GM23338 (cell line): ENCODE results near the gene NMBR. TPM values are rescaled to one million over a fixed set of nuclear protein-coding genes. Genes with fewer than 3 reads are reported as not detected.

Experiments
- ATAC-seq: fragments of 200-7000 bp; cut with Tn5 transposase; 3 replicates; pipeline ENCODE4 v1.9.1; 2020
- DNase-seq: peaks from one replicate; pipeline ENCODE4 v3.0.0-alpha.2; 2015; ENCODE audit warnings: low spot score
- H2AFZ ChIP-seq: fragments of 200-600 bp; sonication (generic); 2 replicates; pipeline ENCODE4 v1.8.0; 2016; ENCODE audit warnings: antibody characterized with exemption, mild to moderate bottlenecking, moderate library complexity
- H3F3A ChIP-seq: fragments of 200-600 bp; sonication (generic); replicated peaks from 2 replicates; pipeline ENCODE4 v1.8.0; 2017; ENCODE audit warnings: antibody characterized with exemption, mixed run types, low read depth
- H3K27ac ChIP-seq: fragments of 200-600 bp; sonication (generic); 2 replicates; pipeline ENCODE4 v1.6.1; 2016; ENCODE audit warnings: low read depth
- H3K27me3 ChIP-seq: fragments of 200-600 bp; sonication (generic); 2 replicates; pipeline ENCODE4 v1.8.0; 2016; ENCODE audit warnings: mild to moderate bottlenecking, mixed run types, moderate library complexity; ENCODE audit not compliant: insufficient read depth
- H3K36me3 ChIP-seq: fragments of 200-600 bp; sonication (generic); 2 replicates; pipeline ENCODE4 v1.8.0; 2016; ENCODE audit warnings: mild to moderate bottlenecking; ENCODE audit not compliant: insufficient read depth
- H3K4me1 ChIP-seq: fragments of 200-600 bp; sonication (generic); 2 replicates; pipeline ENCODE4 v1.8.0; 2016; ENCODE audit warnings: mild to moderate bottlenecking, moderate library complexity; ENCODE audit not compliant: insufficient read depth
- H3K4me2 ChIP-seq: fragments of 200-600 bp; sonication (generic); 2 replicates; pipeline ENCODE4 v1.7.1; 2017; ENCODE audit warnings: mixed run types
- H3K4me3 ChIP-seq: fragments of 200-600 bp; sonication (generic); 2 replicates; pipeline ENCODE4 v1.6.1; 2016; ENCODE audit warnings: mixed run types
- H3K79me2 ChIP-seq: fragments of 200-600 bp; sonication (generic); replicated peaks from 2 replicates; pipeline ENCODE4 v1.8.0; 2017; ENCODE audit warnings: mild to moderate bottlenecking; ENCODE audit not compliant: insufficient read depth
- H3K9me2 ChIP-seq: fragments of 200-600 bp; sonication (generic); 2 replicates; pipeline ENCODE4 v1.8.0; 2017; ENCODE audit not compliant: insufficient read depth
- H4K20me1 ChIP-seq: fragments of 200-600 bp; sonication (generic); replicated peaks from 2 replicates; pipeline ENCODE4 v1.8.0; 2017; ENCODE audit warnings: mild to moderate bottlenecking; ENCODE audit not compliant: insufficient read depth
- H3K27ac Mint-ChIP-seq: 2 replicates; pipeline ENCODE4 v1.8.0; 2020; ENCODE audit warnings: inconsistent platforms, mild to moderate bottlenecking, moderate library complexity, mixed read lengths
- H3K27me3 Mint-ChIP-seq: 3 replicates; pipeline ENCODE4 v1.8.0; 2022; ENCODE audit warnings: low read depth, mild to moderate bottlenecking, moderate library complexity, mixed read lengths, inconsistent platforms; ENCODE audit not compliant: insufficient read depth, poor library complexity
- H3K36me3 Mint-ChIP-seq: 3 replicates; pipeline ENCODE4 v1.8.0; 2021; ENCODE audit warnings: low read depth, mild to moderate bottlenecking, inconsistent platforms, moderate library complexity, mixed read lengths
- H3K4me1 Mint-ChIP-seq: 3 replicates; pipeline ENCODE4 v1.8.0; 2020; ENCODE audit warnings: mild to moderate bottlenecking, inconsistent platforms, mixed read lengths
- H3K4me3 Mint-ChIP-seq: 3 replicates; pipeline ENCODE4 v1.8.0; 2021; ENCODE audit warnings: moderate library complexity, mild to moderate bottlenecking, inconsistent platforms, mixed read lengths
- H3K9me3 Mint-ChIP-seq: 3 replicates; pipeline ENCODE4 v1.8.0; 2020; ENCODE audit warnings: moderate library complexity, mild to moderate bottlenecking, inconsistent platforms, mixed read lengths
- ETS1 ChIP-seq: IDR thresholded peaks from 2 replicates; pipeline ENCODE4 v1.6.1; 2016; ENCODE audit warnings: antibody characterized with exemption
- EZH2 ChIP-seq: fragments of 200-600 bp; sonication (generic); IDR thresholded peaks from one replicate; pipeline ENCODE4 v1.8.0; 2017; ENCODE audit warnings: antibody characterized with exemption, mild to moderate bottlenecking, low read depth; ENCODE audit not compliant: unreplicated experiment
- EZH2phosphoT487 ChIP-seq: fragments of 200-600 bp; sonication (generic); IDR thresholded peaks from one replicate; pipeline ENCODE4 v1.8.1; 2018; ENCODE audit warnings: antibody characterized with exemption; ENCODE audit not compliant: unreplicated experiment
- NANOG ChIP-seq: IDR thresholded peaks from 2 replicates; pipeline ENCODE4 v1.6.1; 2016; ENCODE audit warnings: antibody characterized with exemption, borderline replicate concordance
- POLR2AphosphoS5 ChIP-seq: IDR thresholded peaks from 2 replicates; pipeline ENCODE4 v1.6.1; 2016; ENCODE audit warnings: antibody characterized with exemption, low read depth
- ZNF114 ChIP-seq: fragments of 250-450 bp; sonication (Bioruptor Pico); IDR thresholded peaks from 2 replicates; pipeline ENCODE4 v1.5.0; 2020; ENCODE audit warnings: mild to moderate bottlenecking, moderate library complexity
- ZNF331 ChIP-seq: fragments of 250-450 bp; sonication (Bioruptor Pico); IDR thresholded peaks from 2 replicates; pipeline ENCODE4 v1.5.0; 2020; ENCODE audit warnings: low read depth, mild to moderate bottlenecking, moderate library complexity
- polyA plus RNA-seq: library from polyadenylated mRNA; unstranded; fragments of >200 nt; fragmentation: Nextera tagmentation; extraction: Ambion mirVana; gene quantifications from 2 replicates; pipeline ENCODE4 v1.2.1, GENCODE V29; 2016
- total RNA-seq: library from RNA; depleted of rRNA; stranded (reverse); fragments of >200 nt; shearing (Covaris generic); gene quantifications from 2 replicates; pipeline ENCODE4 v1.2.3, GENCODE V29; 2014
- TF ChIP-seq, protein P1 (sequence below), 2 experiments: fragments of 200-600 bp in 1 of 2; sonication (generic) in 1 of 2; conservative IDR thresholded peaks; 2 replicates each; pipeline versions ENCODE4 v1.5.1 to v1.6.1; 2016 to 2017; ENCODE audit warnings: antibody characterized with exemption in 2 of 2, low read depth in 2 of 2, mild to moderate bottlenecking in 2 of 2, moderate library complexity in 1 of 2
- TF ChIP-seq, protein P2 (sequence below): fragments of 250-450 bp; sonication (Bioruptor Pico); IDR thresholded peaks from 2 replicates; pipeline ENCODE4 v1.5.0; 2020; ENCODE audit warnings: mild to moderate bottlenecking, moderate library complexity
- TF ChIP-seq, protein P3 (sequence below): IDR thresholded peaks from one replicate; pipeline ENCODE4 v1.6.1; 2018; ENCODE audit warnings: antibody characterized with exemption; ENCODE audit not compliant: unreplicated experiment

The NMBR gene
- total and polyA plus RNA-seq, 2 experiments from 2014 or later = not detected

DNA sequence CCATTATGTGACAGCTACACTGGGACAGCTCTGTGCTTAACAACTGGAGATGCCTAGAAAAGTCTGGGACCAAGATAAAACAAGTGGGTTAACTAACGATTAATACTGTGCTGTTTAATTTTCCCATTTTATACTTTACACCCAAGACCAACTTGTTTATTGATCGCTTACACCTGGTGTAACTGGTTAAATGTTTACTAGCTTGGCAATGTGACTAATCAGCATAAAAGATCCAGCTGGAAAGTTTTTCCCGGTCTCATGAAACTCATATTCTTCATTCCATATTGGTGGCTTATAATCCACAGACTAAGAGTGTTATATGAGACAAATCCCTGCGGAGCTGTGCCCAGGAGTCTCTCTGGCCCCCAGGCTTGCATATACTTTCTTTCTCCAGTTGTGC lies 115.9 kb downstream of the NMBR start (continued):
- TF ChIP-seq, protein P1, sequence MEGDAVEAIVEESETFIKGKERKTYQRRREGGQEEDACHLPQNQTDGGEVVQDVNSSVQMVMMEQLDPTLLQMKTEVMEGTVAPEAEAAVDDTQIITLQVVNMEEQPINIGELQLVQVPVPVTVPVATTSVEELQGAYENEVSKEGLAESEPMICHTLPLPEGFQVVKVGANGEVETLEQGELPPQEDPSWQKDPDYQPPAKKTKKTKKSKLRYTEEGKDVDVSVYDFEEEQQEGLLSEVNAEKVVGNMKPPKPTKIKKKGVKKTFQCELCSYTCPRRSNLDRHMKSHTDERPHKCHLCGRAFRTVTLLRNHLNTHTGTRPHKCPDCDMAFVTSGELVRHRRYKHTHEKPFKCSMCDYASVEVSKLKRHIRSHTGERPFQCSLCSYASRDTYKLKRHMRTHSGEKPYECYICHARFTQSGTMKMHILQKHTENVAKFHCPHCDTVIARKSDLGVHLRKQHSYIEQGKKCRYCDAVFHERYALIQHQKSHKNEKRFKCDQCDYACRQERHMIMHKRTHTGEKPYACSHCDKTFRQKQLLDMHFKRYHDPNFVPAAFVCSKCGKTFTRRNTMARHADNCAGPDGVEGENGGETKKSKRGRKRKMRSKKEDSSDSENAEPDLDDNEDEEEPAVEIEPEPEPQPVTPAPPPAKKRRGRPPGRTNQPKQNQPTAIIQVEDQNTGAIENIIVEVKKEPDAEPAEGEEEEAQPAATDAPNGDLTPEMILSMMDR (conservative IDR thresholded peaks at IDR 0.05; ENCODE audit: low read depth in 2 of 2) = no peak
- TF ChIP-seq NANOG (no peak), EZH2 (no peak), ZNF331 (CRISPR knock-in tag) (no peak), EZH2phosphoT487 (no peak)
- TF ChIP-seq, protein P2, sequence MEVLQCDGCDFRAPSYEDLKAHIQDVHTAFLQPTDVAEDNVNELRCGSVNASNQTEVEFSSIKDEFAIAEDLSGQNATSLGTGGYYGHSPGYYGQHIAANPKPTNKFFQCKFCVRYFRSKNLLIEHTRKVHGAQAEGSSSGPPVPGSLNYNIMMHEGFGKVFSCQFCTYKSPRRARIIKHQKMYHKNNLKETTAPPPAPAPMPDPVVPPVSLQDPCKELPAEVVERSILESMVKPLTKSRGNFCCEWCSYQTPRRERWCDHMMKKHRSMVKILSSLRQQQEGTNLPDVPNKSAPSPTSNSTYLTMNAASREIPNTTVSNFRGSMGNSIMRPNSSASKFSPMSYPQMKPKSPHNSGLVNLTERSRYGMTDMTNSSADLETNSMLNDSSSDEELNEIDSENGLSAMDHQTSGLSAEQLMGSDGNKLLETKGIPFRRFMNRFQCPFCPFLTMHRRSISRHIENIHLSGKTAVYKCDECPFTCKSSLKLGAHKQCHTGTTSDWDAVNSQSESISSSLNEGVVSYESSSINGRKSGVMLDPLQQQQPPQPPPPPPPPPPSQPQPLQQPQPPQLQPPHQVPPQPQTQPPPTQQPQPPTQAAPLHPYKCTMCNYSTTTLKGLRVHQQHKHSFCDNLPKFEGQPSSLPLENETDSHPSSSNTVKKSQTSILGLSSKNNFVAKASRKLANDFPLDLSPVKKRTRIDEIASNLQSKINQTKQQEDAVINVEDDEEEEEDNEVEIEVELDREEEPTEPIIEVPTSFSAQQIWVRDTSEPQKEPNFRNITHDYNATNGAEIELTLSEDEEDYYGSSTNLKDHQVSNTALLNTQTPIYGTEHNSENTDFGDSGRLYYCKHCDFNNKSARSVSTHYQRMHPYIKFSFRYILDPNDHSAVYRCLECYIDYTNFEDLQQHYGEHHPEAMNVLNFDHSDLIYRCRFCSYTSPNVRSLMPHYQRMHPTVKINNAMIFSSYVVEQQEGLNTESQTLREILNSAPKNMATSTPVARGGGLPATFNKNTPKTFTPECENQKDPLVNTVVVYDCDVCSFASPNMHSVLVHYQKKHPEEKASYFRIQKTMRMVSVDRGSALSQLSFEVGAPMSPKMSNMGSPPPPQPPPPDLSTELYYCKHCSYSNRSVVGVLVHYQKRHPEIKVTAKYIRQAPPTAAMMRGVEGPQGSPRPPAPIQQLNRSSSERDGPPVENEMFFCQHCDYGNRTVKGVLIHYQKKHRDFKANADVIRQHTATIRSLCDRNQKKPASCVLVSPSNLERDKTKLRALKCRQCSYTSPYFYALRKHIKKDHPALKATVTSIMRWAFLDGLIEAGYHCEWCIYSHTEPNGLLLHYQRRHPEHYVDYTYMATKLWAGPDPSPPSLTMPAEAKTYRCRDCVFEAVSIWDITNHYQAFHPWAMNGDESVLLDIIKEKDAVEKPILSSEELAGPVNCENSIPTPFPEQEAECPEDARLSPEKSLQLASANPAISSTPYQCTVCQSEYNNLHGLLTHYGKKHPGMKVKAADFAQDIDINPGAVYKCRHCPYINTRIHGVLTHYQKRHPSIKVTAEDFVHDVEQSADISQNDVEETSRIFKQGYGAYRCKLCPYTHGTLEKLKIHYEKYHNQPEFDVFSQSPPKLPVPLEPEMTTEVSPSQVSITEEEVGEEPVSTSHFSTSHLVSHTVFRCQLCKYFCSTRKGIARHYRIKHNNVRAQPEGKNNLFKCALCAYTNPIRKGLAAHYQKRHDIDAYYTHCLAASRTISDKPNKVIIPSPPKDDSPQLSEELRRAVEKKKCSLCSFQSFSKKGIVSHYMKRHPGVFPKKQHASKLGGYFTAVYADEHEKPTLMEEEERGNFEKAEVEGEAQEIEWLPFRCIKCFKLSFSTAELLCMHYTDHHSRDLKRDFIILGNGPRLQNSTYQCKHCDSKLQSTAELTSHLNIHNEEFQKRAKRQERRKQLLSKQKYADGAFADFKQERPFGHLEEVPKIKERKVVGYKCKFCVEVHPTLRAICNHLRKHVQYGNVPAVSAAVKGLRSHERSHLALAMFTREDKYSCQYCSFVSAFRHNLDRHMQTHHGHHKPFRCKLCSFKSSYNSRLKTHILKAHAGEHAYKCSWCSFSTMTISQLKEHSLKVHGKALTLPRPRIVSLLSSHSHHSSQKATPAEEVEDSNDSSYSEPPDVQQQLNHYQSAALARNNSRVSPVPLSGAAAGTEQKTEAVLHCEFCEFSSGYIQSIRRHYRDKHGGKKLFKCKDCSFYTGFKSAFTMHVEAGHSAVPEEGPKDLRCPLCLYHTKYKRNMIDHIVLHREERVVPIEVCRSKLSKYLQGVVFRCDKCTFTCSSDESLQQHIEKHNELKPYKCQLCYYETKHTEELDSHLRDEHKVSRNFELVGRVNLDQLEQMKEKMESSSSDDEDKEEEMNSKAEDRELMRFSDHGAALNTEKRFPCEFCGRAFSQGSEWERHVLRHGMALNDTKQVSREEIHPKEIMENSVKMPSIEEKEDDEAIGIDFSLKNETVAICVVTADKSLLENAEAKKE (CRISPR knock-in tag) = no peak

DNA sequence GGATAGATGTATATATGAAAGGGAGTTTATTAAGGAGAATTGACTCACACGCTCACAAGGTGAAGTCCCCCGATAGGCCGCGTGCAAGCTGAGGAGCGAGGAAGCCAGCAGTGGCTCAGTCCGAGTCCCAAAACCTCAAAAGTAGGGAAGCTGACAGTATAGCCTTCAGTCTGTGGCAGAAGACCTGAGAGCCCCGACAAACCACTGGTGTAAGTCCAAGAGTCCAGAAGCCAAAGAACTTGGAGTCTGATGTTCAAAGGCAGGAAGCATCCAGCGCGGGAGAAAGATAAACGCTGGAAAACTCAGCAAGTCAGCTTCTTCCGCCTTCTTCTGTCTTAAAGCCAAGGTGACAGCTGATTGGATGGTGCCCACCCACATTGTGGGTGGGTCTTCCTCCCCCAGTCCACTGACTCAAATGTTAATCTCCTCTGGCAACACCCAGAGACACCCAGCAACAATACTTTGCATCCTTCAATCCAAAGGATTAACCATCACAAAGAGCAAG lies 116.8 kb downstream of the NMBR start:
- H4K20me1 ChIP-seq = no peaks in the 10 kb centered on the region
- no peaks in the 10 kb centered on the region for H3F3A ChIP-seq
- Mint-ChIP-seq H3K27ac (no peak overlapping the region; the same call in 1 of the 2 replicates), H3K9me3 (peaks cover 15% of the 10 kb centered on the region), H3K27me3 (no peaks in the 10 kb centered on the region), H3K4me3 (peak overlapping the region; percentile 43), H3K36me3 (peaks cover 17% of the 10 kb centered on the region), H3K4me1 (peaks cover 6% of the 10 kb centered on the region)
- 0 out of 2 replicates have a peak, but pooled peaks have one; percentile 37 for TF ChIP-seq POLR2AphosphoS5
- no peak for TF ChIP-seq NANOG
- TF ChIP-seq, protein P3, sequence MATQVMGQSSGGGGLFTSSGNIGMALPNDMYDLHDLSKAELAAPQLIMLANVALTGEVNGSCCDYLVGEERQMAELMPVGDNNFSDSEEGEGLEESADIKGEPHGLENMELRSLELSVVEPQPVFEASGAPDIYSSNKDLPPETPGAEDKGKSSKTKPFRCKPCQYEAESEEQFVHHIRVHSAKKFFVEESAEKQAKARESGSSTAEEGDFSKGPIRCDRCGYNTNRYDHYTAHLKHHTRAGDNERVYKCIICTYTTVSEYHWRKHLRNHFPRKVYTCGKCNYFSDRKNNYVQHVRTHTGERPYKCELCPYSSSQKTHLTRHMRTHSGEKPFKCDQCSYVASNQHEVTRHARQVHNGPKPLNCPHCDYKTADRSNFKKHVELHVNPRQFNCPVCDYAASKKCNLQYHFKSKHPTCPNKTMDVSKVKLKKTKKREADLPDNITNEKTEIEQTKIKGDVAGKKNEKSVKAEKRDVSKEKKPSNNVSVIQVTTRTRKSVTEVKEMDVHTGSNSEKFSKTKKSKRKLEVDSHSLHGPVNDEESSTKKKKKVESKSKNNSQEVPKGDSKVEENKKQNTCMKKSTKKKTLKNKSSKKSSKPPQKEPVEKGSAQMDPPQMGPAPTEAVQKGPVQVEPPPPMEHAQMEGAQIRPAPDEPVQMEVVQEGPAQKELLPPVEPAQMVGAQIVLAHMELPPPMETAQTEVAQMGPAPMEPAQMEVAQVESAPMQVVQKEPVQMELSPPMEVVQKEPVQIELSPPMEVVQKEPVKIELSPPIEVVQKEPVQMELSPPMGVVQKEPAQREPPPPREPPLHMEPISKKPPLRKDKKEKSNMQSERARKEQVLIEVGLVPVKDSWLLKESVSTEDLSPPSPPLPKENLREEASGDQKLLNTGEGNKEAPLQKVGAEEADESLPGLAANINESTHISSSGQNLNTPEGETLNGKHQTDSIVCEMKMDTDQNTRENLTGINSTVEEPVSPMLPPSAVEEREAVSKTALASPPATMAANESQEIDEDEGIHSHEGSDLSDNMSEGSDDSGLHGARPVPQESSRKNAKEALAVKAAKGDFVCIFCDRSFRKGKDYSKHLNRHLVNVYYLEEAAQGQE = no peak
- no peak for TF ChIP-seq ZNF114
- no peak for TF ChIP-seq ETS1
- DNase-seq (peak; percentile 68), ATAC-seq (peak; percentile 80)
- H3K4me2 ChIP-seq = peak overlapping the region; percentile 80
- H3K27me3 ChIP-seq = no peaks in the 10 kb centered on the region
- H3K79me2 ChIP-seq = peaks cover 45% of the 10 kb centered on the region
- H2AFZ ChIP-seq = no peak overlapping the region
- no peaks in the 10 kb centered on the region for H3K36me3 ChIP-seq
- H3K27ac ChIP-seq = no peak overlapping the region
- peak overlapping the region; percentile 59 for H3K4me3 ChIP-seq
- H3K4me1 ChIP-seq = peaks cover 9% of the 10 kb centered on the region
- H3K9me2 ChIP-seq = peaks cover 5% of the 10 kb centered on the region; the same call in 1 of the 2 replicates
